Measurements from ENCODE around the gene CCZ1B. TPM values are rescaled to one million over a fixed set of nuclear protein-coding genes. Genes with fewer than 3 reads are reported as not detected.
"Not testable (repeated sequence)": the region's sequence is repeated elsewhere in the genome, so short reads cannot be mapped to it uniquely, and the experiment has no call there.

The CCZ1B gene
- total RNA-seq, 2 experiments from 2014 or later, result 20.7 to 52.0 TPM

DNA sequence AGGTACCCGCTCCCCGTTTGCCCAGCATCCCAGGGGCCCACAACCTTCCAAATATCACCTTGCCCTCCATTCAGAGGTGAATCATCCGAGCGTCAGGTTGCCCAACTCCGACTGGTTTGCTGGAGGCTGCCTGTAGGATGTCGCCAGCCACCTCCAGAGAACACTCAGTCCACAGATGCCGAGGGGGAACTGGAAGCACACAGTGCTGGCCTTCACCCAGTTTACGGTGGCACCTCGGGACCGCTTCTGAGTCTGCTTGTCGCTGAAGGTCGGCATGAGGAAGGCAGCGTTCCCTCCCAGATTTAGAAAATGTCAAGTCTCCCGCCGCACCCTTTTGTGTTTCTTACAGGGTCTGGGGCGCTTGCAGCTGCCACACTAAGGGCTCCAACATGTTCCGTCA, 27.6 kb upstream of the CCZ1B start:
- H3K9me2 ChIP-seq (ENCODE audit: insufficient read depth, low read length); H3K9me3 ChIP-seq (ENCODE audit: low read length); POLR2A ChIA-PET; DNase-seq (ENCODE audit: low spot score); CTCF ChIA-PET (ENCODE audit: unreplicated experiment); H3K79me2 ChIP-seq (ENCODE audit: insufficient read depth, low read depth, low read length); BruUV-seq (replicated peaks); H3K4me2 ChIP-seq (ENCODE audit: low read length); H3K4me3 ChIP-seq (ENCODE audit: low read depth, low read length, poor library complexity, severe bottlenecking); H3K36me3 ChIP-seq (ENCODE audit: insufficient read depth, low read length); H3K4me1 ChIP-seq (ENCODE audit: insufficient read depth, low read length, poor library complexity, severe bottlenecking); H2AFZ ChIP-seq (ENCODE audit: low read length); H3K27ac ChIP-seq (ENCODE audit: low read depth, low read length, poor library complexity, severe bottlenecking); H4K20me1 ChIP-seq (ENCODE audit: insufficient read depth, low read length); intact Hi-C loops (cut with micrococcal nuclease; ENCODE audit: unreplicated experiment): not testable (repeated sequence)

DNA sequence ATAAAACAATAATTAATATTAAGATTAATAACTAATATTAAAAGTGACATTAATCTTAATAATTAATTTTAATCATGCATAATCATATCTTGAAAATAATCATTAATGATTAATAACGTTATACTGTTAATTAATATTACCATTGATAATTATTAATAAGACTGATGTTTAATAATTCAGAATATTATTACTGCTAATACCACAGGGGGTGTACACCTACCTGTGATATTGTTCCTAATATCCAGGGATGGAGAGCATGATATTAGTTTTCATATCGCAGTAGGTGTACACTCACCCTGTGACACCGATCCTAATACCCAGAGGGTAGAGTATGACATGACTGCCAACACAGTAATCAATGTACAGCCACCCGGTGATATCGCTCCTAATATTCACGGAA, 23.1 kb upstream of the CCZ1B start:
- H3K4me1 ChIP-seq (ENCODE audit: insufficient read depth, low read length, poor library complexity, severe bottlenecking); intact Hi-C loops (cut with micrococcal nuclease; ENCODE audit: unreplicated experiment); POLR2A ChIA-PET; CTCF ChIA-PET (ENCODE audit: unreplicated experiment); H3K36me3 ChIP-seq (ENCODE audit: insufficient read depth, low read length); H3K79me2 ChIP-seq (ENCODE audit: insufficient read depth, low read depth, low read length); H3K27ac ChIP-seq (ENCODE audit: low read depth, low read length, poor library complexity, severe bottlenecking); H3K4me2 ChIP-seq (ENCODE audit: low read length); H3K9me3 ChIP-seq (ENCODE audit: low read length); H4K20me1 ChIP-seq (ENCODE audit: insufficient read depth, low read length); H3K9me2 ChIP-seq (ENCODE audit: insufficient read depth, low read length); DNase-seq (ENCODE audit: low spot score); H3K4me3 ChIP-seq (ENCODE audit: low read depth, low read length, poor library complexity, severe bottlenecking); H2AFZ ChIP-seq (ENCODE audit: low read length); BruUV-seq (replicated peaks): not testable (repeated sequence)

DNA sequence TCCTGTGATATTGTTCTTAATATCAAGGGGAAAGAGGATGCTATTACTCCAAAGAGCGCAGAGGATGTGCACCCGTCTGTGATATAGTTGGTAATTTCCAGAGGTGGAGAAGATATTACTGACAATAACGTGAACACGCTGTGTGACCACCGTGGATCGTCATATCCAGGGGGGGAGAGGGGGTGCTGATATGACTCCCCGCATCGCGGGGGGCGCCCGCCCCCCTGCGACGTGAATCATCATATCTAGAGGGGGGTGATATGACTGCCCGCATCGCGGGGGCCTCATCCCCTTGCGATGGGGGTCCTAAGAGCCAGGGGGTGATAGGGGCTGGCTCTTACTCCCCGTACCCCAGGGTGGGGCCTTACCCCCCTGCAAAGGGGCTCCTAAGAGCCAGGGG, 21.7 kb upstream of the CCZ1B start:
- CTCF ChIA-PET (ENCODE audit: unreplicated experiment); H4K20me1 ChIP-seq (ENCODE audit: insufficient read depth, low read length); H3K4me2 ChIP-seq (ENCODE audit: low read length); H3K4me1 ChIP-seq (ENCODE audit: insufficient read depth, low read length, poor library complexity, severe bottlenecking); H3K9me2 ChIP-seq (ENCODE audit: insufficient read depth, low read length); H2AFZ ChIP-seq (ENCODE audit: low read length); H3K27ac ChIP-seq (ENCODE audit: low read depth, low read length, poor library complexity, severe bottlenecking); intact Hi-C loops (cut with micrococcal nuclease; ENCODE audit: unreplicated experiment); H3K79me2 ChIP-seq (ENCODE audit: insufficient read depth, low read depth, low read length); H3K4me3 ChIP-seq (ENCODE audit: low read depth, low read length, poor library complexity, severe bottlenecking); POLR2A ChIA-PET; DNase-seq (ENCODE audit: low spot score); H3K9me3 ChIP-seq (ENCODE audit: low read length); H3K36me3 ChIP-seq (ENCODE audit: insufficient read depth, low read length); BruUV-seq (replicated peaks): not testable (repeated sequence)

DNA sequence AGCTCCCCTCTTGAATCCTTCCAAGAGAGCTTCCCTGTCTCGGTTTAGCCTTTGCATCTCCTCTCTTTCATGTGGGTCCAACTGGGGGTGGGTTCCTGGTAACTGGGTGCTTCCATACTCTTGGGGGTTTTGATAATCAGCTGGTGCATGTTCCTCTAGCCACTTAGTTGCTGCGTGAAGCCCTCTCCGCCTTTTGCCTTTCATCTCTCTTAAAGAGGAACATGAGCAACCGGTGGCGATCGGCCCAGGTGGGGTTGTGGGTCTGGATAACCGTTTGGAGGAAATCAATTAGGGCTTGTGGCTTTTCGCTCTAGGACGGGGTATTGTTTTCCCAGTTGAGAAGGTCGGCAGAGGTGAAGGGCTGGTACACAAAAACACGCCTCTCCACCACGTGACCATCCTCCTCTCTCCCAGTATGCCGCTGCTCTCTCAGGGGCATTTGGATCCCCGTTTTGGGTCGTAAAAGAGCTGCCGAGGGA, 19.9 kb upstream of the CCZ1B start:
- intact Hi-C loops (cut with micrococcal nuclease; ENCODE audit: unreplicated experiment); H3K9me2 ChIP-seq (ENCODE audit: insufficient read depth, low read length); H3K9me3 ChIP-seq (ENCODE audit: low read length); H3K27ac ChIP-seq (ENCODE audit: low read depth, low read length, poor library complexity, severe bottlenecking); CTCF ChIA-PET (ENCODE audit: unreplicated experiment); DNase-seq (ENCODE audit: low spot score); H3K36me3 ChIP-seq (ENCODE audit: insufficient read depth, low read length); H4K20me1 ChIP-seq (ENCODE audit: insufficient read depth, low read length); H3K4me2 ChIP-seq (ENCODE audit: low read length); H2AFZ ChIP-seq (ENCODE audit: low read length); H3K4me3 ChIP-seq (ENCODE audit: low read depth, low read length, poor library complexity, severe bottlenecking); BruUV-seq (replicated peaks); H3K79me2 ChIP-seq (ENCODE audit: insufficient read depth, low read depth, low read length); H3K4me1 ChIP-seq (ENCODE audit: insufficient read depth, low read length, poor library complexity, severe bottlenecking): not testable (repeated sequence)
- POLR2A ChIA-PET, result interaction anchor here (0.7 kb wide), 1 partner anchor 71 kb away, joined by 3 read pairs; no protein-coding TSS in a partner anchor

DNA sequence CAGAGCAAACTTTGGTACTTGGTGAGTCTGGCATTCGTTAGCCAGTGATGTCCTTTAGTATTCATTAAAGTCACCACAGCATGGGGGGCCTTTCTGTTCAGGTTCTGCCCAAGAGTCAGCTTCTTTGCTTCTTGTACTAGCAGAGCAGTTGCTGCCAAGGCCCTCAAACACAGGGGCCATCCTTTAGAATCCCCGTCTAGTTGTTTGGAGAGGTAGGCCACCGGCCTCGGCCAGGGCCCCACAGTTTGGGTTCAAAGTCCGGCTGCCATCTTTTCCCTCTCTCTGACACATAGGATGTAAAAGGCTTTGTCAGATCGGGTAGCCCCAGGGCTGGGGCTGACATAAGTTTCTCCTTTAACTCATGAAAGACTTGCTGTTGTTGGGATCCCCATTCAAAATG, 17.6 kb upstream of the CCZ1B start:
- H2AFZ ChIP-seq (ENCODE audit: low read length); H3K4me1 ChIP-seq (ENCODE audit: insufficient read depth, low read length, poor library complexity, severe bottlenecking); CTCF ChIA-PET (ENCODE audit: unreplicated experiment); H3K4me2 ChIP-seq (ENCODE audit: low read length); H3K4me3 ChIP-seq (ENCODE audit: low read depth, low read length, poor library complexity, severe bottlenecking); POLR2A ChIA-PET; H3K9me3 ChIP-seq (ENCODE audit: low read length); DNase-seq (ENCODE audit: low spot score); BruUV-seq (replicated peaks); intact Hi-C loops (cut with micrococcal nuclease; ENCODE audit: unreplicated experiment); H3K36me3 ChIP-seq (ENCODE audit: insufficient read depth, low read length); H4K20me1 ChIP-seq (ENCODE audit: insufficient read depth, low read length); H3K27ac ChIP-seq (ENCODE audit: low read depth, low read length, poor library complexity, severe bottlenecking); H3K9me2 ChIP-seq (ENCODE audit: insufficient read depth, low read length); H3K79me2 ChIP-seq (ENCODE audit: insufficient read depth, low read depth, low read length): not testable (repeated sequence)

DNA sequence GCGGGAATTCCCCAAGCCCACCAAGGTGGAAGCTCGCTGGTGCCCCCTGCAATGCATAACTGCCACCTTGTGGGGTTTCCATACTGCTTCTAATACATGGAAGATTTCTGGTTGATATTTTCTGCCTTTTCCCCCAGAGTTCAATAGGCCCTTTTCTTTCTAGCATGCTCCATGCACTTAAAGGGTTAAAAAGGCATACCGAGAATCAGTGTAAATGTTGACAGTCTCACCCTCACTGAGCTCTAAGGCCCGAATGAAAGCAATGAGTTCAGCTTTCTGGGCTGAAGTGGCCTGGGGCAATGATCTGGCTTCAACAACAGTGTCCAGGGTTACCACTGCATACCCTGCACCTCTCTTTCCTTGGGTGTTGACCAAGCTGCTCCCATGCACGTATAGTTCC, 17.0 kb upstream of the CCZ1B start:
- H3K27ac ChIP-seq (ENCODE audit: low read depth, low read length, poor library complexity, severe bottlenecking); H4K20me1 ChIP-seq (ENCODE audit: insufficient read depth, low read length); H3K4me1 ChIP-seq (ENCODE audit: insufficient read depth, low read length, poor library complexity, severe bottlenecking); BruUV-seq (replicated peaks); POLR2A ChIA-PET; DNase-seq (ENCODE audit: low spot score); H3K9me3 ChIP-seq (ENCODE audit: low read length); intact Hi-C loops (cut with micrococcal nuclease; ENCODE audit: unreplicated experiment); H3K4me2 ChIP-seq (ENCODE audit: low read length); H3K36me3 ChIP-seq (ENCODE audit: insufficient read depth, low read length); CTCF ChIA-PET (ENCODE audit: unreplicated experiment); H3K4me3 ChIP-seq (ENCODE audit: low read depth, low read length, poor library complexity, severe bottlenecking); H2AFZ ChIP-seq (ENCODE audit: low read length); H3K9me2 ChIP-seq (ENCODE audit: insufficient read depth, low read length); H3K79me2 ChIP-seq (ENCODE audit: insufficient read depth, low read depth, low read length): not testable (repeated sequence)

DNA sequence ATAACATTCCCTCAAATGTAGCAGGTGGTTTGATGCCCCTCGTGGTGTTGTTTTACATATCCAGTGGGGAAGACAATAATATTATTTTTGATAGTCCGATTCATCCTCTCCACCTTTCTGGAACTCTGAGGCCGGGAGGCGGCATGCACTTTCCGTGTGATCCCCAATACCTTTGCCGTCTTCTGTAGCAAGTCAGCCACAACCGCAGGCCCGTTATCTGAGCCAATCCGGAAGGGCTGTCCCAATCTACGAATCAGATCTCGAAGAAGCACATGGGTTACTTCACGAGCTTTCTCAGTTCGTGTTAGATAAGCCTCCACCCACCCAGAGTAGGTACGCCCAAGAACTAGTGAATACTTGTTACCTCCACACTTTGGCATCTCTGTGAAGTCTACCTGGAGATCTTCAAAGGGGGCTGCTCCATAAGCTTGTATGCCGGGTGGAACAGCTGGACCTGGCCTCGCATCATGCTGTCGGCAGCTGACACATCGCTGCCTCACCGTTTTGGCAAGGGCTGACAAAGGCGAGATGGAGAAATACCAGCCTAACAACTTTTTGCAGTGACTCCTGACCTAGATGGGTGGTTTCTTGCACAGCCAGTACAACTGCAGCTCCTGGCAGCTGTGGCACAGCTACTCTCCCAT, 16.3 kb upstream of the CCZ1B start:
- H3K4me3 ChIP-seq (ENCODE audit: low read depth, low read length, poor library complexity, severe bottlenecking); H3K9me3 ChIP-seq (ENCODE audit: low read length); H3K4me2 ChIP-seq (ENCODE audit: low read length); intact Hi-C loops (cut with micrococcal nuclease; ENCODE audit: unreplicated experiment); POLR2A ChIA-PET; H2AFZ ChIP-seq (ENCODE audit: low read length); H3K4me1 ChIP-seq (ENCODE audit: insufficient read depth, low read length, poor library complexity, severe bottlenecking); H3K36me3 ChIP-seq (ENCODE audit: insufficient read depth, low read length); H3K79me2 ChIP-seq (ENCODE audit: insufficient read depth, low read depth, low read length); BruUV-seq (replicated peaks); DNase-seq (ENCODE audit: low spot score); CTCF ChIA-PET (ENCODE audit: unreplicated experiment); H4K20me1 ChIP-seq (ENCODE audit: insufficient read depth, low read length); H3K27ac ChIP-seq (ENCODE audit: low read depth, low read length, poor library complexity, severe bottlenecking); H3K9me2 ChIP-seq (ENCODE audit: insufficient read depth, low read length): not testable (repeated sequence)

All from OCI-LY7 (cell line).